MM.1S (cell line): Measurements from ENCODE around the gene ZPR1.
"Not testable (repeated sequence)": the region's sequence is repeated elsewhere in the genome, so short reads cannot be mapped to it uniquely, and the experiment has no call there.

Experiments
- DNase-seq: peaks from one replicate; pipeline ENCODE4 v3.0.0-alpha.2; 2015
- H2AFZ ChIP-seq: fragments of 300-600 bp; sonication (generic); 2 replicates; pipeline ENCODE4 v1.6.0; 2016; ENCODE audit warnings: antibody characterized with exemption, low read length
- H3F3A ChIP-seq: fragments of 300-600 bp; sonication (generic); 2 replicates; pipeline ENCODE4 v1.6.1; 2016; ENCODE audit warnings: mild to moderate bottlenecking, antibody characterized with exemption, low read length, moderate library complexity, mixed read lengths; ENCODE audit not compliant: insufficient read depth
- H3K27ac ChIP-seq: fragments of 300-600 bp; sonication (generic); 2 replicates; pipeline ENCODE4 v1.5.1; 2016; ENCODE audit warnings: mild to moderate bottlenecking, low read length
- H3K27me3 ChIP-seq: fragments of 300-600 bp; sonication (generic); replicated peaks from 2 replicates; pipeline ENCODE4 v1.6.0; 2016; ENCODE audit warnings: low read length; ENCODE audit not compliant: insufficient read depth
- H3K36me3 ChIP-seq: fragments of 300-600 bp; sonication (generic); replicated peaks from 2 replicates; pipeline ENCODE4 v1.6.1; 2016; ENCODE audit warnings: mild to moderate bottlenecking, low read length, mixed read lengths; ENCODE audit not compliant: insufficient read depth
- H3K4me1 ChIP-seq: fragments of 300-600 bp; sonication (generic); 2 replicates; pipeline ENCODE4 v1.6.1; 2016; ENCODE audit warnings: low read length, mixed read lengths
- H3K4me2 ChIP-seq: fragments of 300-600 bp; sonication (generic); 2 replicates; pipeline ENCODE4 v1.6.0; 2016; ENCODE audit warnings: low read depth, low read length
- H3K4me3 ChIP-seq: fragments of 300-600 bp; sonication (generic); 2 replicates; pipeline ENCODE4 v1.5.1; 2016; ENCODE audit warnings: low read length, mixed read lengths
- H3K79me2 ChIP-seq: fragments of 300-600 bp; sonication (generic); 2 replicates; pipeline ENCODE4 v1.6.1; 2016; ENCODE audit warnings: mixed run types, low read length, mixed read lengths
- H3K9ac ChIP-seq: fragments of 300-600 bp; sonication (generic); 2 replicates; pipeline ENCODE4 v1.6.1; 2016; ENCODE audit warnings: low read length, mixed read lengths
- H3K9me2 ChIP-seq: fragments of 300-600 bp; sonication (generic); replicated peaks from 2 replicates; pipeline ENCODE4 v1.6.1; 2016; ENCODE audit warnings: mild to moderate bottlenecking, low read length, mixed read lengths; ENCODE audit not compliant: insufficient read depth
- H3K9me3 ChIP-seq: fragments of 300-600 bp; sonication (generic); replicated peaks from 2 replicates; pipeline ENCODE4 v1.6.1; 2016; ENCODE audit warnings: mild to moderate bottlenecking, low read length, mixed read lengths; ENCODE audit not compliant: insufficient read depth
- H4K20me1 ChIP-seq: fragments of 300-600 bp; sonication (generic); 2 replicates; pipeline ENCODE4 v1.6.1; 2016; ENCODE audit warnings: mild to moderate bottlenecking, low read length, moderate library complexity, mixed read lengths; ENCODE audit not compliant: insufficient read depth
- CTCF ChIP-seq: fragments of 300-600 bp; sonication (generic); IDR thresholded peaks from 2 replicates; pipeline ENCODE4 v1.5.1; 2016; ENCODE audit warnings: antibody characterized with exemption, low read length, mixed read lengths
- EZH2 ChIP-seq: fragments of 300-600 bp; sonication (generic); optimal IDR thresholded peaks from 2 replicates; pipeline ENCODE3; 2017; ENCODE audit warnings: low read depth, mild to moderate bottlenecking, antibody characterized with exemption, low read length, mixed read lengths
- EZH2phosphoT487 ChIP-seq: fragments of 300-600 bp; sonication (generic); IDR thresholded peaks from 2 replicates; pipeline ENCODE4 v1.6.1; 2018; ENCODE audit warnings: antibody characterized with exemption, low read length

Gene ZPR1

GRCh38 chr11:116835042-116835772 lies 47.4 kb upstream of the ZPR1 start:
- H4K20me1 ChIP-seq: no peaks in the 10 kb centered on the region
- peak overlapping the region; percentile 57 for H2AFZ ChIP-seq
- H3K27ac ChIP-seq: no peak overlapping the region
- no peaks in the 10 kb centered on the region for H3K9me3 ChIP-seq
- peak overlapping the region; percentile 14; the same call in 1 of the 2 replicates for H3K9ac ChIP-seq
- H3K9me2 ChIP-seq: no peaks in the 10 kb centered on the region
- no peaks in the 10 kb centered on the region for H3K27me3 ChIP-seq
- H3K4me1 ChIP-seq: 0 out of 2 replicates have a peak, but pooled peaks cover 3% of the 10 kb centered on the region
- H3F3A ChIP-seq: no peaks in the 10 kb centered on the region
- H3K36me3 ChIP-seq: no peaks in the 10 kb centered on the region
- no peaks in the 10 kb centered on the region for H3K79me2 ChIP-seq
- peak overlapping the region; percentile 95 for H3K4me2 ChIP-seq
- H3K4me3 ChIP-seq: peak overlapping the region; percentile 57
- TF ChIP-seq EZH2 (no peak), EZH2phosphoT487 (no peak), CTCF (no peak)
- no peak for DNase-seq

GRCh38 chr11:116834535-116835041 lies 46.8 kb upstream of the ZPR1 start:
- not testable (repeated sequence) for H3F3A ChIP-seq, H3K9me2 ChIP-seq, H3K27ac ChIP-seq, H4K20me1 ChIP-seq, H3K9ac ChIP-seq, H3K9me3 ChIP-seq, H3K27me3 ChIP-seq, H3K4me1 ChIP-seq, H3K36me3 ChIP-seq, H3K4me2 ChIP-seq, H3K4me3 ChIP-seq, H2AFZ ChIP-seq, H3K79me2 ChIP-seq, DNase-seq

- no peaks in the 10 kb centered on the region for H3K36me3 ChIP-seq
- no peak overlapping the region for H3K4me3 ChIP-seq
- 0 out of 2 replicates have a peak, but pooled peaks cover 3% of the 10 kb centered on the region for H3K4me1 ChIP-seq
- no peaks in the 10 kb centered on the region for H4K20me1 ChIP-seq
- no peak overlapping the region for H3K4me2 ChIP-seq
- no peak for TF ChIP-seq EZH2
- TF ChIP-seq CTCF: no peak
- no peak for TF ChIP-seq EZH2phosphoT487
- no peak for DNase-seq
- no peak overlapping the region for H3K27ac ChIP-seq
- H3K27me3 ChIP-seq: no peaks in the 10 kb centered on the region
- no peak overlapping the region for H3K9ac ChIP-seq
- H3K9me2 ChIP-seq: no peaks in the 10 kb centered on the region
- no peaks in the 10 kb centered on the region for H3K79me2 ChIP-seq
- H3K9me3 ChIP-seq: no peaks in the 10 kb centered on the region
- H2AFZ ChIP-seq: no peak overlapping the region
- H3F3A ChIP-seq: no peaks in the 10 kb centered on the region
Observed at GRCh38 chr11:116833816-116834534, 46.2 kb upstream of the ZPR1 start.

GRCh38 chr11:116833491-116833815 lies 45.6 kb upstream of the ZPR1 start:
- no peaks in the 10 kb centered on the region for H3K27me3 ChIP-seq
- H3K9me3 ChIP-seq: no peaks in the 10 kb centered on the region
- no peaks in the 10 kb centered on the region for H3K9me2 ChIP-seq
- H3K9ac ChIP-seq: no peak overlapping the region
- TF ChIP-seq EZH2phosphoT487 (no peak), EZH2 (no peak), CTCF (no peak)
- no peak overlapping the region for H3K27ac ChIP-seq
- no peak overlapping the region for H2AFZ ChIP-seq
- DNase-seq: no peak
- no peaks in the 10 kb centered on the region for H3F3A ChIP-seq
- H3K4me2 ChIP-seq: no peak overlapping the region
- H4K20me1 ChIP-seq: no peaks in the 10 kb centered on the region
- no peaks in the 10 kb centered on the region for H3K79me2 ChIP-seq
- H3K36me3 ChIP-seq: no peaks in the 10 kb centered on the region
- 0 out of 2 replicates have a peak, but pooled peaks cover 3% of the 10 kb centered on the region for H3K4me1 ChIP-seq
- H3K4me3 ChIP-seq: no peak overlapping the region
